GM18867 (cell line): ENCODE results near the gene OR10G6.
"Not testable (repeated sequence)": the region's sequence is repeated elsewhere in the genome, so short reads cannot be mapped to it uniquely, and the experiment has no call there.

Source experiments
- ATAC-seq: cut with Tn5 transposase; IDR thresholded peaks from one replicate; pipeline ENCODE4 v1.9.1; 2021; ENCODE audit warnings: mild to moderate bottlenecking, moderate library complexity; ENCODE audit not compliant: unreplicated experiment

OR10G6 gene

GRCh38 chr11:123995119-123995518, at the start of gene OR10G6:
TSS of gene OR10G6 (minus strand) at chr11:123995161. CDS start at chr11:123995161, 0 bp downstream.
- no peak for ATAC-seq

GRCh38 chr11:124043420-124043819, 48.5 kb upstream of the OR10G6 start:
- no peak for ATAC-seq

GRCh38 chr11:124041254-124041653, 46.3 kb upstream of the OR10G6 start, which contains the start of gene OR10G7:
TSS of gene OR10G7 (minus strand) at chr11:124041325. CDS start at chr11:124039001, 2,324 bp downstream.
- ATAC-seq = no peak

GRCh38 chr11:124039557-124039956, 44.6 kb upstream of the OR10G6 start:
- ATAC-seq = no peak

GRCh38 chr11:124036666-124037065, 41.7 kb upstream of the OR10G6 start:
- ATAC-seq = no peak

GRCh38 chr11:124026498-124026897, 31.5 kb upstream of the OR10G6 start, which contains the start of gene OR10G8:
TSS of gene OR10G8 (plus strand) at chr11:124026798. CDS start at chr11:124029623, 2,825 bp downstream.
- no peak for ATAC-seq

DNA sequence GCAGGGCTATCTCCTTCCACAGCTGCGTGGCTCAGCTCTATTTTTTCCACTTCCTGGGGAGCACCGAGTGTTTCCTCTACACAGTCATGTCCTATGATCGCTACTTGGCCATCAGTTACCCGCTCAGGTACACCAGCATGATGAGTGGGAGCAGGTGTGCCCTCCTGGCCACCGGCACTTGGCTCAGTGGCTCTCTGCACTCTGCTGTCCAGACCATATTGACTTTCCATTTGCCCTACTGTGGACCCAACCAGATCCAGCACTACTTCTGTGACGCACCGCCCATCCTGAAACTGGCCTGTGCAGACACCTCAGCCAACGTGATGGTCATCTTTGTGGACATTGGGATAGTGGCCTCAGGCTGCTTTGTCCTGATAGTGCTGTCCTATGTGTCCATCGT, 20.9 kb upstream of the OR10G6 start:
- ATAC-seq = not testable (repeated sequence)

GRCh38 chr11:124012697-124013096, 17.7 kb upstream of the OR10G6 start, which contains the start of gene OR10G4:
TSS of gene OR10G4 (plus strand) at chr11:124012997. CDS start at chr11:124015575, 2,578 bp downstream.
- ATAC-seq = no peak

- no peak for ATAC-seq
Measured at GRCh38 chr11:123979311-123979710, 15.7 kb downstream of the OR10G6 start.

GRCh38 chr11:123977731-123978347, 17.1 kb downstream of the OR10G6 start, which contains the start of gene OR10S1:
TSS of gene OR10S1 (minus strand) at chr11:123977781. CDS start at chr11:123977664, 117 bp downstream.
- ATAC-seq = no peak

GRCh38 chr11:123976770-123977560, 18.0 kb downstream of the OR10G6 start:
- no peak for ATAC-seq

- no peak for ATAC-seq
Measured at GRCh38 chr11:123973816-123974215, 21.1 kb downstream of the OR10G6 start.

DNA sequence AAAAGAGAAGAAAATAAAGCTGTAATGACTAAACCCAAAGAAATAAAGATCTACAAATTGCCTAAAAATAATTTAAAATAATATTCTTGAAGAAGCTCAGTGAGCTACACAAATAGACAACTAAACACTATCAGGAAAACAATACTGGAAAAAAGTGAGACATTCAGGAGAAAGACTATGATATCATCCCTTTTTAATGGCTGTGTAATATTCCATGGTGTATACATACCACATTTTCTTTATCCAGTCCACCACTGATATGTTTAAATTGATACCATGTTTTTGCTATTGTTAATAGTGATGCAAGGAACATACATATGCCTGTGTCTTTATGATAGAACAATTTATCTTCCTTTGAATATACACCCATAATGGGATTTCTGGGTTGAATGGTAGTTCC, 38.2 kb downstream of the OR10G6 start:
- no peak for ATAC-seq

GRCh38 chr11:123945132-123945531, 49.8 kb downstream of the OR10G6 start:
- ATAC-seq = no peak
